Lower leg skin (tissue), 4 donors: ENCODE data around the gene KCNMB1. TPM values are rescaled to one million over a fixed set of nuclear protein-coding genes. Genes with fewer than 3 reads are reported as not detected.

Experiments used
- DNase-seq, 2 donors: peaks; one replicate each; pipeline ENCODE4 v3.0.0-alpha.2; 2019; ENCODE audit warnings: low spot score in 2 of 2
- H3K4me3 ChIP-seq: fragments of 200-600 bp; sonication (generic); 2 replicates; pipeline ENCODE4 v1.5.1; 2017; ENCODE audit warnings: mild to moderate bottlenecking, low read depth; ENCODE audit not compliant: poor library complexity, severe bottlenecking
- CTCF ChIP-seq, 3 donors: fragments of 450-650 bp; IDR thresholded peaks; one replicate each; pipeline ENCODE4 v1.5.1; 2016; ENCODE audit warnings: antibody characterized with exemption in 3 of 3, mild to moderate bottlenecking in 3 of 3, moderate library complexity in 2 of 3
- POLR2A ChIP-seq, 2 donors: fragments of 450-650 bp; IDR thresholded peaks; one replicate each; pipeline ENCODE4 v1.6.1; 2016 to 2017; ENCODE audit warnings: antibody characterized with exemption in 2 of 2, mild to moderate bottlenecking in 1 of 2, moderate library complexity in 1 of 2
- WGBS, 2 donors: methylation state at CpG; one replicate each; pipeline ENCODE4 v1.1.5; 2018; 5-methylcytosine and 5-hydroxymethylcytosine counted together
- intact Hi-C: fragments of 100-400 bp; cut with DNase I; formaldehyde crosslinking; loops from one replicate; pipeline ENCODE4 v1.15.0; 2023; ENCODE audit warnings: low total_unique reads
- total RNA-seq, 4 donors: library from RNA; depleted of rRNA; stranded (reverse); fragments of >200 nt; gene quantifications; one replicate each; pipeline ENCODE4 v1.1.0, GENCODE V29; 2016

Gene KCNMB1
- total RNA-seq, 4 donors from 2014 or later = 0.55 to 2.4 (median 1.1) TPM

- no peak for TF ChIP-seq POLR2A (IDR thresholded peaks at IDR 0.05)
- no peak for TF ChIP-seq CTCF (IDR thresholded peaks at IDR 0.05)
- WGBS, 2 donors = 88 to 93% methylated on average over 3 of the region's 3 CpGs
- no peak for DNase-seq
- no peak overlapping the region for H3K4me3 ChIP-seq
- intact Hi-C loops = loop anchor here (10.0 kb wide), 1 partner anchor 156 kb away; no protein-coding TSS in a partner anchor
Observed at GRCh38 chr5:170411100-170411499, 21.9 kb upstream of the KCNMB1 start.

- WGBS, 2 donors = 94 to 97% methylated on average over 2 of the region's 2 CpGs
- intact Hi-C loops = loop anchor here (10.0 kb wide), 1 partner anchor 156 kb away; no protein-coding TSS in a partner anchor
Observed at GRCh38 chr5:170410401-170410800, 21.2 kb upstream of the KCNMB1 start.

GRCh38 chr5:170408877-170409660 lies 19.9 kb upstream of the KCNMB1 start:
- 66 to 78% methylated on average over 7 of the region's 7 CpGs for WGBS, 2 donors
- no peak for DNase-seq
- intact Hi-C loops = no loop called here
- TF ChIP-seq CTCF (IDR thresholded peaks at IDR 0.05) = no peak
- no peak for TF ChIP-seq POLR2A (IDR thresholded peaks at IDR 0.05)
- H3K4me3 ChIP-seq = no peak overlapping the region

More at GRCh38 chr5:170410401-170410800, 21.2 kb upstream of the KCNMB1 start:
- H3K4me3 ChIP-seq = no peak overlapping the region
- TF ChIP-seq POLR2A (IDR thresholded peaks at IDR 0.05) (no peak), CTCF (IDR thresholded peaks at IDR 0.05) (no peak)
- no peak for DNase-seq

- no peak overlapping the region for H3K4me3 ChIP-seq
- WGBS, 2 donors = 21 to 29% methylated on average over 6 of the region's 6 CpGs
- TF ChIP-seq POLR2A (IDR thresholded peaks at IDR 0.05) = no peak
- no peak for TF ChIP-seq CTCF (IDR thresholded peaks at IDR 0.05)
- intact Hi-C loops = no loop called here
- no peak for DNase-seq
Observed at GRCh38 chr5:170408226-170408625, 19.1 kb upstream of the KCNMB1 start.

GRCh38 chr5:170407062-170407461 lies 17.9 kb upstream of the KCNMB1 start:
- no peak overlapping the region for H3K4me3 ChIP-seq
- WGBS, 2 donors = 66 to 81% methylated on average over 6 of the region's 6 CpGs
- intact Hi-C loops = no loop called here
- peak in 1 of 2 donors; percentile 2 for DNase-seq
- TF ChIP-seq CTCF (IDR thresholded peaks at IDR 0.05) = no peak
- TF ChIP-seq POLR2A (IDR thresholded peaks at IDR 0.05) = no peak
